A673 (cell line): Measurements from ENCODE around the gene RORB. TPM values are rescaled to one million over a fixed set of nuclear protein-coding genes. Genes with fewer than 3 reads are reported as not detected.

Experiments
- BruUV-seq: library from RNA; stranded (reverse); fragments of 400-500 nt; replicated peaks from 2 replicates; lab custom pipeline; 2021; lab: Mats Ljungman, UMichigan
- CTCF ChIA-PET: fragments of 300-600 bp; sonication (Branson Sonifier 250); formaldehyde crosslinking; loops from one replicate; lab custom pipeline; 2022; ENCODE audit warnings: antibody characterized with exemption; lab: Charles Lee
- POLR2A ChIA-PET: fragments of 300-600 bp; sonication (Branson Sonifier 250); formaldehyde crosslinking; loops from one replicate; lab custom pipeline; 2022; ENCODE audit warnings: antibody characterized with exemption; ENCODE audit not compliant: low non-redundant PET; lab: Charles Lee
- DNase-seq: peaks from one replicate; pipeline ENCODE4 v3.0.0-alpha.2; 2015; ENCODE audit warnings: low spot score
- H3K27ac ChIP-seq: fragments of 200-600 bp; sonication (generic); 2 replicates; pipeline ENCODE4 v1.5.1; 2016; ENCODE audit warnings: mixed run types, low read depth, mild to moderate bottlenecking, mixed read lengths, antibody characterized with exemption, low read length; ENCODE audit not compliant: poor library complexity, severe bottlenecking
- H3K27me3 ChIP-seq: fragments of 200-600 bp; sonication (generic); replicated peaks from 2 replicates; pipeline ENCODE4 v1.6.1; 2017; ENCODE audit warnings: mixed run types, low read depth, mild to moderate bottlenecking, mixed read lengths, antibody characterized with exemption, low read length; ENCODE audit not compliant: insufficient read depth, poor library complexity
- H3K36me3 ChIP-seq: fragments of 200-600 bp; sonication (generic); 2 replicates; pipeline ENCODE4 v1.6.1; 2016; ENCODE audit warnings: mixed run types, mild to moderate bottlenecking, mixed read lengths, antibody characterized with exemption, low read length; ENCODE audit not compliant: insufficient read depth, poor library complexity, severe bottlenecking
- H3K4me1 ChIP-seq: fragments of 200-600 bp; sonication (generic); 2 replicates; pipeline ENCODE4 v1.6.1; 2017; ENCODE audit warnings: mixed run types, mild to moderate bottlenecking, mixed read lengths, antibody characterized with exemption, low read length; ENCODE audit not compliant: insufficient read depth, poor library complexity, severe bottlenecking
- H3K4me3 ChIP-seq: fragments of 200-600 bp; sonication (generic); 2 replicates; pipeline ENCODE4 v1.5.1; 2016; ENCODE audit warnings: low read depth, mixed run types, mild to moderate bottlenecking, mixed read lengths, low read length; ENCODE audit not compliant: poor library complexity, severe bottlenecking
- H3K9me3 ChIP-seq: fragments of 200-600 bp; sonication (generic); 2 replicates; pipeline ENCODE4 v1.6.1; 2016; ENCODE audit warnings: mixed run types, low read depth, mild to moderate bottlenecking, mixed read lengths, antibody characterized with exemption, low read length; ENCODE audit not compliant: poor library complexity, severe bottlenecking
- EZH2 ChIP-seq: fragments of 200-600 bp; sonication (generic); IDR thresholded peaks from 2 replicates; pipeline ENCODE4 v1.6.1; 2017; ENCODE audit warnings: borderline replicate concordance, low read depth, mild to moderate bottlenecking, mixed read lengths, antibody characterized with exemption, low read length; ENCODE audit not compliant: poor library complexity, severe bottlenecking
- intact Hi-C: fragments of 100-400 bp; cut with micrococcal nuclease; formaldehyde crosslinking; loops from one replicate; pipeline ENCODE4 v1.10.0; 2022; ENCODE audit not compliant: unreplicated experiment
- total RNA-seq: library from RNA; stranded (reverse); gene quantifications from 2 replicates; pipeline ENCODE4 v1.2.3, GENCODE V29; 2021
- TF ChIP-seq, protein P1 (sequence below): fragments of 300-800, 200-600 bp; sonication (generic); conservative IDR thresholded peaks from 2 replicates; pipeline ENCODE4 v1.5.1; 2017; ENCODE audit warnings: low read depth, mild to moderate bottlenecking, antibody characterized with exemption, low read length, moderate library complexity, mixed read lengths

RORB gene
- total RNA-seq, 1 experiment from 2014 or later = 0.02 TPM

DNA sequence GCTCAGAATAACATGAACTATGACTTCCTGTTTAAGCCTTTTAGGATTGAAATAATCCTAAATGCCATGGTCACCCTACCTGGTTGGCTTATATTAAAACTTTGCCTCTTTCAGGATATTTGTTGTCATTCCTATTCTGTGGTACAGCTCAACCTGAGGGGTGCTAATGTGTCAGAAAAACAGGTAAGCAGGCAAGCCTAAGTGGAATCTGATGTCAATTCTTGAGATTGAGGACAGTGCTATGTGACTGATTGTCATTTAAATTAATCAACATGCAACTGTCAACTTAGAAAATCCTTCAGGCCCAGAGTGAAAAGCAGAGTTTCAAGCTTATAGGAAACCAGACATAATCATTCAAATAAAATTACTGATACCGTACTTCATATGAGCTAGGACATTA is 2.6 kb upstream of the RORB start:
- no peaks in the 10 kb centered on the region for H3K9me3 ChIP-seq
- TF ChIP-seq, protein P1, sequence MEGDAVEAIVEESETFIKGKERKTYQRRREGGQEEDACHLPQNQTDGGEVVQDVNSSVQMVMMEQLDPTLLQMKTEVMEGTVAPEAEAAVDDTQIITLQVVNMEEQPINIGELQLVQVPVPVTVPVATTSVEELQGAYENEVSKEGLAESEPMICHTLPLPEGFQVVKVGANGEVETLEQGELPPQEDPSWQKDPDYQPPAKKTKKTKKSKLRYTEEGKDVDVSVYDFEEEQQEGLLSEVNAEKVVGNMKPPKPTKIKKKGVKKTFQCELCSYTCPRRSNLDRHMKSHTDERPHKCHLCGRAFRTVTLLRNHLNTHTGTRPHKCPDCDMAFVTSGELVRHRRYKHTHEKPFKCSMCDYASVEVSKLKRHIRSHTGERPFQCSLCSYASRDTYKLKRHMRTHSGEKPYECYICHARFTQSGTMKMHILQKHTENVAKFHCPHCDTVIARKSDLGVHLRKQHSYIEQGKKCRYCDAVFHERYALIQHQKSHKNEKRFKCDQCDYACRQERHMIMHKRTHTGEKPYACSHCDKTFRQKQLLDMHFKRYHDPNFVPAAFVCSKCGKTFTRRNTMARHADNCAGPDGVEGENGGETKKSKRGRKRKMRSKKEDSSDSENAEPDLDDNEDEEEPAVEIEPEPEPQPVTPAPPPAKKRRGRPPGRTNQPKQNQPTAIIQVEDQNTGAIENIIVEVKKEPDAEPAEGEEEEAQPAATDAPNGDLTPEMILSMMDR = no peak
- no peak for TF ChIP-seq EZH2
- ChIA-PET POLR2A (no interaction called here), CTCF (no interaction called here)
- DNase-seq = no peak
- peaks cover 50% of the 10 kb centered on the region for H3K27me3 ChIP-seq
- no peak overlapping the region for H3K27ac ChIP-seq
- no peak overlapping the region for H3K4me3 ChIP-seq
- no TSS peak for BruUV-seq
- no peaks in the 10 kb centered on the region for H3K36me3 ChIP-seq
- intact Hi-C loops = loop anchor here (10.0 kb wide), 1 partner anchor 60 kb away; no protein-coding TSS in a partner anchor
- peaks cover 10% of the 10 kb centered on the region for H3K4me1 ChIP-seq

DNA sequence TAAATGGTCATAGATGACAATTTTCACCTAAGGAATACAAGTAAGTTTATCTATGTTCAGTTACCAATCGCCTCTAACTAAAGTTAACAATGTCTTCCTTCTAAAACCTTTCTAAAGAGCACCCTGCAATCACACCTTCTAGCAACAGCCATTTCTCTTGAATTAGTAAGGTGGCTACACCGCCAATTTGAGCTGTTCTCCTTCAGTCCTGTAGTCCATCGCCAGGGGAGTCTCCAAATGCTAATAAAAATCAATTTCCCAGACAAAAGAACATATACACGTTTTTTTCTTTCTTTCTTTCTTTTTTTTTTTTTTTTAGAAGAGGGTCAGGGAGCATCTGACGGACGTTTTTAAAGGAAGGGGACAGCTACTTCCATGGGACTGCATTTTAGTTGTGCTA is 729 bp upstream of the RORB start:
- H3K27me3 ChIP-seq = peaks cover 70% of the 10 kb centered on the region
- no peak overlapping the region for H3K4me3 ChIP-seq
- TF ChIP-seq EZH2 = no peak
- TF ChIP-seq, protein P1 = no peak
- ChIA-PET POLR2A (no interaction called here), CTCF (no interaction called here)
- peaks cover 10% of the 10 kb centered on the region for H3K4me1 ChIP-seq
- no TSS peak for BruUV-seq
- no peak for DNase-seq
- intact Hi-C loops = loop anchor here (10.0 kb wide), 1 partner anchor 58 kb away; no protein-coding TSS in a partner anchor
- H3K9me3 ChIP-seq = no peaks in the 10 kb centered on the region
- H3K36me3 ChIP-seq = no peaks in the 10 kb centered on the region
- H3K27ac ChIP-seq = no peak overlapping the region

DNA sequence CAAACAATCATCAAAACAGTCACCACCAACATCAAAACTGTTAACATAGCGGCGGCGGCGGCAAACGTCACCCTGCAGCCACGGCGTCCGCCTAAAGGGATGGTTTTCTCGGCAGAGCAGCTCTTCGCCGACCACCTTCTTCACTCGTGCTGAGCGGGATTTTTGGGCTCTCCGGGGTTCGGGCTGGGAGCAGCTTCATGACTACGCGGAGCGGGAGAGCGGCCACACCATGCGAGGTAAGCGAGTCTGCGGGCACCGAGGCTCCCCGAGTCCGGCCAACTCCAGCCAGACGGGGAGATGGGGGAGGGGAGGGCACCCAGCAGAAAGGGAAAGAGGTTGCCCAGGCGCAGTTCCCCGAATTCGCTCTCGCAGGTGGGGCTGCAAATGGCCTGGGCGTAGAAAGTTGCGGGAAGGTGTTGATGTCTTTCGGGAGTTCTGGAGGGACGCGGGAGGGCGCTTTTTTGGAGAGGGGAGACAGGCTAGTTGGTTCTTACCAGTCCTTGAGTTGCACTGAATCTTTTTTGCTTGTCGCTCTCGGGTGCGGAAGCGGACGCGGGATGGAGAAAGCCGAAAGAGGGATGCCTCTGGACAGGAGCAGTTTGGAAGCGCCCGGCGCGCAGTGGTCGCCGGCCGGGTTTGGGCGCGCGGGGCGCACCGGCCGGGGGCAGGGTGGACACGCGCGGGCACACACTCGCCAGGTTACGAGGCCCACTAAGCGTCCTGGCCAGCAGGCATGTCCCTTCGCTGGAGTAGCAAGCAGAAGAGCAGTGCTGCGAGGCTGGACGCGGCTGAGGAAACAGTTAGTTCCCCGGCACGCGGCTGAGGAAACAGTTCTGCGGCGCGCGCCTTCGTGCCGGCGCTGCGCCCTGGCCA is 849 bp downstream of the RORB start:
- no peaks in the 10 kb centered on the region for H3K9me3 ChIP-seq
- H3K4me3 ChIP-seq = peak overlapping the region; percentile 40
- POLR2A ChIA-PET = no interaction called here
- TF ChIP-seq, protein P1 = no peak
- peak; percentile 89 for TF ChIP-seq EZH2
- intact Hi-C loops = loop anchor here (10.0 kb wide), 1 partner anchor 57 kb away; no protein-coding TSS in a partner anchor
- peak; percentile 12 for DNase-seq
- peaks cover 84% of the 10 kb centered on the region for H3K27me3 ChIP-seq
- CTCF ChIA-PET = no interaction called here
- BruUV-seq = no TSS peak
- no peaks in the 10 kb centered on the region for H3K36me3 ChIP-seq
- H3K27ac ChIP-seq = no peak overlapping the region
- peaks cover 10% of the 10 kb centered on the region for H3K4me1 ChIP-seq
